ENCODE data around the gene ZNF280A. TPM values are rescaled to one million over a fixed set of nuclear protein-coding genes. Genes with fewer than 3 reads are reported as not detected.

ZNF280A gene
- total and polyA plus RNA-seq, 2 donors (not counting 3 experiments of a cell fraction or from before 2014, with no cell fraction given): 0.15 TPM; not detected in 1

DNA sequence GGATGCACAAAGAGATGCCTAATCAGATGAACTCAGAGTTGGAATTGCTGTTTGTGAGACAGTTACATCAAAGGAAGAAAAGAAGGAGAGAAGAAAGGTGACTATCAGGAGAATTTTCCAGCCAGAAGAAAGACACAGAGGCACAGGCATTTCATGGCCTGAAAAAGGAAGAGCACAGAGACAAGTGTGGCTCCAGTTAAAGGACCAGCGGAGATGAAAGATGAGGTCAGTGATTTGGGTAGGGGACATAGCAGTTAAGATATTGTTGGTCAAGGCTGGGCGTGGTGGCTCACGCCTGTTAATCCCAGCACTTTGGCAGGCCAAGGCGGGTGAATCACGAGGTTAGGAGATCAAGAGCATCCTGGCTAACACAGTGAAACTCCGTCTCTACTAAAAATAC, 3.4 kb upstream of the ZNF280A start:
- Histone ChIP-seq H3K9me3 (replicated peaks; ENCODE audit: control insufficient read depth, insufficient read depth, low read length) (no peaks in the 10 kb centered on the region), H3K9ac (replicated peaks; ENCODE audit: extremely low read depth, insufficient read depth, low read length) (no peak overlapping the region), H3K4me3 (replicated peaks in 1 of 3; ENCODE audit: insufficient read depth in 1 of 3, low read depth in 1 of 3, low read length in 3 of 3) (no peak overlapping the region), H2AFZ (ENCODE audit: low read depth, low read length) (no peak overlapping the region), H4K20me1 (replicated peaks; ENCODE audit: control insufficient read depth, extremely low read depth, insufficient read depth, low read length) (no peaks in the 10 kb centered on the region), H3K27me3 (ENCODE audit: control insufficient read depth in 2 of 2, insufficient read depth in 2 of 2, low read length in 2 of 2) (peaks cover 0 to 5% of the 10 kb centered on the region in 2 experiments), H3K9me1 (replicated peaks; ENCODE audit: control insufficient read depth, extremely low read depth, insufficient read depth, low read length) (no peaks in the 10 kb centered on the region), H3K79me2 (ENCODE audit: control insufficient read depth, insufficient read depth, low read length) (no peaks in the 10 kb centered on the region), H3K4me1 (ENCODE audit: control insufficient read depth, extremely low read depth, insufficient read depth, low read length) (peaks cover 5% of the 10 kb centered on the region), H3K27ac (ENCODE audit: insufficient read depth, low read depth, low read length) (no peak overlapping the region), H3K36me3 (ENCODE audit: control insufficient read depth in 2 of 2, extremely low read depth in 1 of 2, insufficient read depth in 2 of 2, low read length in 2 of 2) (no peaks in the 10 kb centered on the region), H3K4me2 (ENCODE audit: insufficient read depth, low read length) (no peak overlapping the region)
- ChIA-PET CTCF (no interaction called here), POLR2A (no interaction called here)
- FAIRE-seq (no peak), DNase-seq (ENCODE audit: low read depth, low spot score) (no peak)
- BruUV-seq (replicated peaks): no TSS peak
- dilution Hi-C loops (cut with MboI; ENCODE audit: extremely low pct_ligation_motif_present, low sequenced_read_pairs): no loop called here
- no peak for TF ChIP-seq POLR2A (IDR thresholded peaks at IDR 0.05; ENCODE audit: low read depth, low read length)
- TF ChIP-seq, protein P1, sequence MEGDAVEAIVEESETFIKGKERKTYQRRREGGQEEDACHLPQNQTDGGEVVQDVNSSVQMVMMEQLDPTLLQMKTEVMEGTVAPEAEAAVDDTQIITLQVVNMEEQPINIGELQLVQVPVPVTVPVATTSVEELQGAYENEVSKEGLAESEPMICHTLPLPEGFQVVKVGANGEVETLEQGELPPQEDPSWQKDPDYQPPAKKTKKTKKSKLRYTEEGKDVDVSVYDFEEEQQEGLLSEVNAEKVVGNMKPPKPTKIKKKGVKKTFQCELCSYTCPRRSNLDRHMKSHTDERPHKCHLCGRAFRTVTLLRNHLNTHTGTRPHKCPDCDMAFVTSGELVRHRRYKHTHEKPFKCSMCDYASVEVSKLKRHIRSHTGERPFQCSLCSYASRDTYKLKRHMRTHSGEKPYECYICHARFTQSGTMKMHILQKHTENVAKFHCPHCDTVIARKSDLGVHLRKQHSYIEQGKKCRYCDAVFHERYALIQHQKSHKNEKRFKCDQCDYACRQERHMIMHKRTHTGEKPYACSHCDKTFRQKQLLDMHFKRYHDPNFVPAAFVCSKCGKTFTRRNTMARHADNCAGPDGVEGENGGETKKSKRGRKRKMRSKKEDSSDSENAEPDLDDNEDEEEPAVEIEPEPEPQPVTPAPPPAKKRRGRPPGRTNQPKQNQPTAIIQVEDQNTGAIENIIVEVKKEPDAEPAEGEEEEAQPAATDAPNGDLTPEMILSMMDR (IDR thresholded peaks at IDR 0.05; ENCODE audit: extremely low read depth in 1 of 2, insufficient read depth in 1 of 2, low read depth in 1 of 2, low read length in 2 of 2): no peak
- TF ChIP-seq FOS (IDR thresholded peaks at IDR 0.05; ENCODE audit: borderline replicate concordance, insufficient read depth, low read length): no peak
- TF ChIP-seq, protein P2, sequence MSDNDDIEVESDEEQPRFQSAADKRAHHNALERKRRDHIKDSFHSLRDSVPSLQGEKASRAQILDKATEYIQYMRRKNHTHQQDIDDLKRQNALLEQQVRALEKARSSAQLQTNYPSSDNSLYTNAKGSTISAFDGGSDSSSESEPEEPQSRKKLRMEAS (IDR thresholded peaks at IDR 0.05; ENCODE audit: insufficient read depth, insufficient read length): no peak
- TF ChIP-seq GATA2 (IDR thresholded peaks at IDR 0.05; ENCODE audit: insufficient read depth, insufficient read length, low read depth, low read length): no peak
- TF ChIP-seq MYC (IDR thresholded peaks at IDR 0.05; ENCODE audit: low read depth, low read length): no peak
- TF ChIP-seq EZH2 (IDR thresholded peaks at IDR 0.05; ENCODE audit: borderline replicate concordance, low read depth, low read length, severe bottlenecking): no peak
- no peak for TF ChIP-seq JUN (IDR thresholded peaks at IDR 0.05; ENCODE audit: borderline replicate concordance, insufficient read depth, insufficient read length, low read depth)
- no peak for TF ChIP-seq POLR2AphosphoS5 (IDR thresholded peaks at IDR 0.05; ENCODE audit: insufficient read depth, low read depth, low read length)
- intact Hi-C loops (cut with micrococcal nuclease): no loop called here
